Measurements from ENCODE around the gene FIBP. TPM values are rescaled to one million over a fixed set of nuclear protein-coding genes. Genes with fewer than 3 reads are reported as not detected.

The FIBP gene
- total RNA-seq, 4 donors from 2014 or later: 53.4 to 82.6 (median 75.9) TPM

- intact Hi-C loops (cut with DNase I; ENCODE audit: low total_unique reads): no loop called here
- H3K27me3 ChIP-seq: no peaks in the 10 kb centered on the region
- H3K27ac ChIP-seq: peak overlapping the region; percentile 88 to 92 (median 90)
- peak in 1 of 3 donors; percentile 3 for TF ChIP-seq POLR2AphosphoS5 (IDR thresholded peaks at IDR 0.05)
- no peak for TF ChIP-seq POLR2A (IDR thresholded peaks at IDR 0.05)
- peak overlapping the region in 1 of 4 donors; percentile 63 for H3K4me3 ChIP-seq
- DNase-seq: no peak
- H3K36me3 ChIP-seq: no peaks in the 10 kb centered on the region
- H3K4me1 ChIP-seq: peaks cover 9 to 37% (median 20%) of the 10 kb centered on the region in 4 donors
- no peaks in the 10 kb centered on the region for H3K9me3 ChIP-seq
- WGBS, 2 donors (ENCODE audit: low coverage in 1 of 2): 68% methylated on average over 24 of the region's 24 CpGs; no CpG with 5 or more reads in 1 of the 2 donors
- in situ Hi-C loops (cut with MboI; ENCODE audit: low pct_ligation_motif_present in 1 of 4, low pct_unique_long_range_greater_than_20kb in 1 of 4, low sequenced_read_pairs in 3 of 4): loop anchor here in 1 of 4 donors (10.0 kb wide), 1 partner anchor 124 kb away; no protein-coding TSS in a partner anchor
Measured at GRCh38 chr11:65870706-65871681, 17.3 kb downstream of the FIBP start.

GRCh38 chr11:65870307-65870658, 18.0 kb downstream of the FIBP start:
- TF ChIP-seq POLR2AphosphoS5 (IDR thresholded peaks at IDR 0.05): no peak
- TF ChIP-seq POLR2A (IDR thresholded peaks at IDR 0.05): no peak
- TF ChIP-seq CTCF (IDR thresholded peaks at IDR 0.05): no peak
- no peak for TF ChIP-seq EP300 (IDR thresholded peaks at IDR 0.05; ENCODE audit: low read depth)
- Histone ChIP-seq H3K36me3 (peaks cover 0 to 1% (median 0%) of the 10 kb centered on the region in 4 donors), H3K27ac (peak overlapping the region in 3 of 4 donors; percentile 88 to 92 (median 90)), H3K27me3 (no peaks in the 10 kb centered on the region), H3K9me3 (no peaks in the 10 kb centered on the region), H3K4me3 (no peak overlapping the region), H3K4me1 (peaks cover 9 to 37% (median 20%) of the 10 kb centered on the region in 4 donors)
- no peak for DNase-seq
- in situ Hi-C loops (cut with MboI; ENCODE audit: low pct_ligation_motif_present in 1 of 4, low pct_unique_long_range_greater_than_20kb in 1 of 4, low sequenced_read_pairs in 3 of 4): loop anchor here in 1 of 4 donors (10.0 kb wide), 1 partner anchor 125 kb away; no protein-coding TSS in a partner anchor
- intact Hi-C loops (cut with DNase I; ENCODE audit: low total_unique reads): no loop called here
- WGBS, 2 donors (ENCODE audit: low coverage in 1 of 2): 67% methylated on average over 11 of the region's 11 CpGs; no CpG with 5 or more reads in 1 of the 2 donors

- WGBS, 2 donors (ENCODE audit: low coverage in 1 of 2): 74% methylated on average over 23 of the region's 24 CpGs; no CpG with 5 or more reads in 1 of the 2 donors
- Histone ChIP-seq H3K27ac (peak overlapping the region in 1 of 4 donors; percentile 92), H3K4me1 (peaks cover 9 to 37% (median 20%) of the 10 kb centered on the region in 4 donors), H3K27me3 (no peaks in the 10 kb centered on the region), H3K9me3 (no peaks in the 10 kb centered on the region), H3K36me3 (peaks cover 0 to 6% (median 1%) of the 10 kb centered on the region in 4 donors), H3K4me3 (no peak overlapping the region)
- TF ChIP-seq EP300 (IDR thresholded peaks at IDR 0.05; ENCODE audit: low read depth) (no peak), POLR2A (IDR thresholded peaks at IDR 0.05) (no peak), CTCF (IDR thresholded peaks at IDR 0.05) (no peak), POLR2AphosphoS5 (IDR thresholded peaks at IDR 0.05) (no peak)
- no peak for DNase-seq
- in situ Hi-C loops (cut with MboI; ENCODE audit: low pct_ligation_motif_present in 1 of 4, low pct_unique_long_range_greater_than_20kb in 1 of 4, low sequenced_read_pairs in 3 of 4): loop anchor here in 1 of 4 donors (10.0 kb wide), 1 partner anchor 125 kb away; no protein-coding TSS in a partner anchor
- intact Hi-C loops (cut with DNase I; ENCODE audit: low total_unique reads): no loop called here
Measured at GRCh38 chr11:65869643-65870306, 18.5 kb downstream of the FIBP start.

GRCh38 chr11:65868907-65869306, 19.4 kb downstream of the FIBP start:
- H3K4me3 ChIP-seq: no peak overlapping the region
- in situ Hi-C loops (cut with MboI; ENCODE audit: low pct_ligation_motif_present in 1 of 4, low pct_unique_long_range_greater_than_20kb in 1 of 4, low sequenced_read_pairs in 3 of 4): no loop called here
- WGBS, 2 donors (ENCODE audit: low coverage in 1 of 2): 90 to 92% methylated on average over 2 to 3 of the region's 3 CpGs
- H3K27ac ChIP-seq: no peak overlapping the region
- no peak for TF ChIP-seq POLR2AphosphoS5 (IDR thresholded peaks at IDR 0.05)
- peak; percentile 18 for TF ChIP-seq POLR2A (IDR thresholded peaks at IDR 0.05)
- TF ChIP-seq EP300 (IDR thresholded peaks at IDR 0.05; ENCODE audit: low read depth): no peak
- no peak for TF ChIP-seq CTCF (IDR thresholded peaks at IDR 0.05)
- peaks cover 9 to 34% (median 18%) of the 10 kb centered on the region in 4 donors for H3K4me1 ChIP-seq
- H3K36me3 ChIP-seq: peaks cover 0 to 15% (median 6%) of the 10 kb centered on the region in 4 donors
- intact Hi-C loops (cut with DNase I; ENCODE audit: low total_unique reads): no loop called here
- H3K27me3 ChIP-seq: no peaks in the 10 kb centered on the region
- no peak for DNase-seq
- no peaks in the 10 kb centered on the region for H3K9me3 ChIP-seq
